Testis (tissue), 2 donors: ENCODE results near the gene GK2.

Source experiments
- CTCF ChIP-seq, 3 experiments: fragments of 450-650 bp in 2 of 3; fragments of 200-600 bp in 1 of 3; sonication (generic) in 1 of 3; IDR thresholded peaks; one replicate each; pipeline ENCODE4 v1.5.1; 2016 to 2019; ENCODE audit warnings: antibody characterized with exemption in 3 of 3, mild to moderate bottlenecking in 2 of 3, moderate library complexity in 1 of 3
- POLR2A ChIP-seq: fragments of 450-650 bp; IDR thresholded peaks from one replicate; pipeline ENCODE4 v1.6.1; 2017; ENCODE audit warnings: antibody characterized with exemption, mild to moderate bottlenecking, moderate library complexity

DNA sequence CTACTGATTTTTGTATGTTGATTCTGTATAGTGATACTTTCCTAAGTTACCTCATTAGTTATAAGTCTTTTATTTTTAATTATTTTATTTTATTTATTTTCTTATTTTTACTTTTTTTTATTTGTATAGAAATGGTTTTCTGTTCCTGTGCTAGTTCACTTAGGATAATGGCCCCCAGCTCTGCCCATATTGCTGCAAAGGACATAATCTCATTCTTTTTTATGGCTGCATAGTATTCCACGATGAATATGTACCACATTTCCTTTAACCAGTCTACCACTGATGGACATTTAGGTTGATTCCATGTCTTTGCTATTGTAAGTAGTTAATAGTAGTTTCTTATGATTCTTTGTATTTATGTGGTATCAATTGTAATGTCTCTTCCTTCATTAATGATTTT, 31.5 kb upstream of the GK2 start:
- TF ChIP-seq POLR2A (no peak), CTCF (IDR thresholded peaks at IDR 0.05) (no peak)
